HL-60/S4 treated with retinoic acid at 250 ng/mL for 4 days and 3 days (cell line): ENCODE data around the gene EIF3L.

ENCODE experiments used
- in situ Hi-C: fragments of 300-500 bp; cut with MboI; formaldehyde crosslinking; loops from 2 replicates; pipeline ENCODE4 v1.7.0; 2022; ENCODE audit warnings: low sequenced_read_pairs

EIF3L gene

GRCh38 chr22:37904572-37905533 is 55.6 kb downstream of the EIF3L start:
- in situ Hi-C loops, result no loop called here

- in situ Hi-C loops, result no loop called here
Observed at GRCh38 chr22:37905534-37906363, 56.5 kb downstream of the EIF3L start, which contains the start of gene MICALL1. MICALL1 (plus strand) TSS chr22:37906297; CDS start chr22:37906423, 126 bp downstream.

GRCh38 chr22:37906364-37907008 is 57.3 kb downstream of the EIF3L start:
- in situ Hi-C loops, result no loop called here

- in situ Hi-C loops, result no loop called here
Observed at GRCh38 chr22:37907036-37907954, 58.1 kb downstream of the EIF3L start.

GRCh38 chr22:37909766-37910165 is 60.5 kb downstream of the EIF3L start:
- in situ Hi-C loops, result no loop called here

- in situ Hi-C loops, result no loop called here
Observed at GRCh38 chr22:37910890-37911672, 61.9 kb downstream of the EIF3L start.

GRCh38 chr22:37911697-37912096 is 62.5 kb downstream of the EIF3L start:
- in situ Hi-C loops, result no loop called here

- in situ Hi-C loops, result no loop called here
Observed at GRCh38 chr22:37912171-37912570, 63.0 kb downstream of the EIF3L start.

GRCh38 chr22:37913233-37913721 is 64.1 kb downstream of the EIF3L start:
- in situ Hi-C loops, result no loop called here

GRCh38 chr22:37916311-37916710 is 67.1 kb downstream of the EIF3L start:
- in situ Hi-C loops, result no loop called here

GRCh38 chr22:37917874-37918548 is 68.8 kb downstream of the EIF3L start:
- in situ Hi-C loops, result no loop called here

GRCh38 chr22:37918580-37919270 is 69.5 kb downstream of the EIF3L start:
- in situ Hi-C loops, result no loop called here

- in situ Hi-C loops, result no loop called here
Observed at GRCh38 chr22:37920126-37920525, 70.9 kb downstream of the EIF3L start.

- in situ Hi-C loops, result no loop called here
Observed at GRCh38 chr22:37922191-37922590, 73.0 kb downstream of the EIF3L start.

- in situ Hi-C loops, result no loop called here
Observed at GRCh38 chr22:37923927-37924326, 74.7 kb downstream of the EIF3L start.

- in situ Hi-C loops, result no loop called here
Observed at GRCh38 chr22:37924386-37925065, 75.3 kb downstream of the EIF3L start.

GRCh38 chr22:37925330-37925729 is 76.1 kb downstream of the EIF3L start:
- in situ Hi-C loops, result no loop called here
